Left ventricle myocardium inferior (tissue), 1 donor: ENCODE results near the gene OPHN1. TPM values are rescaled to one million over a fixed set of nuclear protein-coding genes. Genes with fewer than 3 reads are reported as not detected.

Source experiments
- DNase-seq: peaks from one replicate; pipeline ENCODE4 v3.0.0-alpha.2; 2020
- H3K27ac ChIP-seq: fragments of 200-600 bp; replicated peaks from 2 replicates; pipeline ENCODE4 v1.8.0; 2021
- H3K27me3 ChIP-seq: fragments of 200-600 bp; 2 replicates; pipeline ENCODE4 v1.8.0; 2021; ENCODE audit warnings: low read depth
- H3K36me3 ChIP-seq: fragments of 200-600 bp; 2 replicates; pipeline ENCODE4 v1.8.0; 2021
- H3K4me1 ChIP-seq: fragments of 200-600 bp; 2 replicates; pipeline ENCODE4 v1.8.0; 2021
- H3K4me3 ChIP-seq: fragments of 200-600 bp; 2 replicates; pipeline ENCODE4 v1.8.0; 2021; ENCODE audit warnings: mild to moderate bottlenecking, moderate library complexity
- H3K9me3 ChIP-seq: fragments of 200-600 bp; replicated peaks from 2 replicates; pipeline ENCODE4 v1.8.0; 2021
- CTCF ChIP-seq: fragments of 200-600 bp; IDR thresholded peaks from 2 replicates; pipeline ENCODE4 v1.8.0; 2021; ENCODE audit warnings: antibody characterized with exemption, mild to moderate bottlenecking, borderline replicate concordance
- intact Hi-C: fragments of 100-400 bp; cut with micrococcal nuclease; formaldehyde crosslinking; loops from one replicate; pipeline ENCODE4 v1.11.0; 2022
- long read RNA-seq: library from polyadenylated mRNA; unstranded; transcript quantifications from one replicate; pipeline ENCODE4 v2.0.0, GENCODE V29; 2021
- total RNA-seq: library from RNA; stranded (reverse); fragmentation: NEBNext Ultra II Directional; extraction: Animal tissue kit (Norgen Biotek cat#: 25700); gene quantifications from one replicate; pipeline ENCODE4 v1.2.1, GENCODE V29; 2021
- donor health status: DM: no; HTN: yes; CAD: no; lungs with severe emphysema.

OPHN1 gene
- total RNA-seq: 5.0 TPM
- long read RNA-seq, partial matches to known transcripts: 0 of 3 reads
- long read RNA-seq, other reads (novel, unspliced or antisense): 3 of 3 reads

- Histone ChIP-seq H3K36me3 (no peaks in the 10 kb centered on the region), H3K4me1 (peaks cover 24% of the 10 kb centered on the region), H3K27ac (peak within 1 kb of the TSS; percentile 92), H3K9me3 (no peaks in the 10 kb centered on the region), H3K4me3 (peak within 1 kb of the TSS; percentile 77), H3K27me3 (no peaks in the 10 kb centered on the region)
- DNase-seq: peak; percentile 76
- intact Hi-C loops: no loop called here
- no peak for TF ChIP-seq CTCF
These were observed at the start of gene OPHN1 for GRCh38 chrX:68433155-68433980. OPHN1 (minus strand) TSS chrX:68433495; CDS start chrX:68433020, 475 bp downstream.

- no peaks in the 10 kb centered on the region for H3K36me3 ChIP-seq
- no peak overlapping the region for H3K4me3 ChIP-seq
- intact Hi-C loops: no loop called here
- TF ChIP-seq CTCF: no peak
- H3K4me1 ChIP-seq: no peaks in the 10 kb centered on the region
- H3K27ac ChIP-seq: no peak overlapping the region
- DNase-seq: no peak
- H3K27me3 ChIP-seq: no peaks in the 10 kb centered on the region
- no peaks in the 10 kb centered on the region for H3K9me3 ChIP-seq
These were observed 47.7 kb upstream of the OPHN1 start for GRCh38 chrX:68480969-68481368.

GRCh38 chrX:68464796-68465195, 31.5 kb upstream of the OPHN1 start:
- H3K27me3 ChIP-seq: no peaks in the 10 kb centered on the region
- H3K4me1 ChIP-seq: no peaks in the 10 kb centered on the region
- TF ChIP-seq CTCF: no peak
- no peaks in the 10 kb centered on the region for H3K9me3 ChIP-seq
- no peak overlapping the region for H3K27ac ChIP-seq
- DNase-seq: no peak
- H3K36me3 ChIP-seq: no peaks in the 10 kb centered on the region
- H3K4me3 ChIP-seq: no peak overlapping the region
- intact Hi-C loops: loop anchor here (5.0 kb wide), 1 partner anchor 267 kb away; no protein-coding TSS in a partner anchor

- intact Hi-C loops: loop anchor here (5.0 kb wide), 1 partner anchor 267 kb away; no protein-coding TSS in a partner anchor
- no peak for TF ChIP-seq CTCF
- Histone ChIP-seq H3K27me3 (no peaks in the 10 kb centered on the region), H3K9me3 (no peaks in the 10 kb centered on the region), H3K4me1 (no peaks in the 10 kb centered on the region), H3K4me3 (no peak overlapping the region), H3K27ac (no peak overlapping the region), H3K36me3 (no peaks in the 10 kb centered on the region)
- DNase-seq: no peak
These were observed 30.6 kb upstream of the OPHN1 start for GRCh38 chrX:68463880-68464279.

GRCh38 chrX:68462653-68463052, 29.4 kb upstream of the OPHN1 start:
- no peaks in the 10 kb centered on the region for H3K9me3 ChIP-seq
- DNase-seq: no peak
- no peaks in the 10 kb centered on the region for H3K4me1 ChIP-seq
- intact Hi-C loops: loop anchor here (5.0 kb wide), 1 partner anchor 265 kb away; no protein-coding TSS in a partner anchor
- no peak overlapping the region for H3K4me3 ChIP-seq
- H3K27me3 ChIP-seq: no peaks in the 10 kb centered on the region
- H3K27ac ChIP-seq: no peak overlapping the region
- peak; percentile 66 for TF ChIP-seq CTCF
- no peaks in the 10 kb centered on the region for H3K36me3 ChIP-seq
